ENCODE data around the gene RPS6KC1.
A peak's percentile ranks its signal among the peaks of the same experiment; 100 is the strongest.

RPS6KC1 gene

DNA sequence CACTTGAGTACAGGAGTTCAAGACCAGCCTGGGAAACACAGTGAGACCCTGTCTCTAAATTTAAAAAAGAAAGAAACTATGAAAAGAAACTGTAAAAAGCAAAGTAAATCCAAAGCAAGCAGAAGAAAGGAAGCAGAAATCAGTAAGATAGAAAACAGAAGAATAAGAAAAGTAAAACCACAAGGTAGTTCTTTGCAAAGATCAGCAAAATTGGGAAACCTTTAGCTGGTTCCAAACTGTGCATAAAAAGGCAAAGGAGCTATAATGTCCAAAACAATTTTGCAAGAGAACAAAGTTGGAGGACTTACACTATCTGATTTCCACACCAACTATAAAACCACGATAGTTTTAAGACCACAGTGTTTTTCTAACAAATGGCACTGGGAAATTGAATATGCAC lies 218.8 kb downstream of the RPS6KC1 start:
- TF ChIP-seq, protein P1, sequence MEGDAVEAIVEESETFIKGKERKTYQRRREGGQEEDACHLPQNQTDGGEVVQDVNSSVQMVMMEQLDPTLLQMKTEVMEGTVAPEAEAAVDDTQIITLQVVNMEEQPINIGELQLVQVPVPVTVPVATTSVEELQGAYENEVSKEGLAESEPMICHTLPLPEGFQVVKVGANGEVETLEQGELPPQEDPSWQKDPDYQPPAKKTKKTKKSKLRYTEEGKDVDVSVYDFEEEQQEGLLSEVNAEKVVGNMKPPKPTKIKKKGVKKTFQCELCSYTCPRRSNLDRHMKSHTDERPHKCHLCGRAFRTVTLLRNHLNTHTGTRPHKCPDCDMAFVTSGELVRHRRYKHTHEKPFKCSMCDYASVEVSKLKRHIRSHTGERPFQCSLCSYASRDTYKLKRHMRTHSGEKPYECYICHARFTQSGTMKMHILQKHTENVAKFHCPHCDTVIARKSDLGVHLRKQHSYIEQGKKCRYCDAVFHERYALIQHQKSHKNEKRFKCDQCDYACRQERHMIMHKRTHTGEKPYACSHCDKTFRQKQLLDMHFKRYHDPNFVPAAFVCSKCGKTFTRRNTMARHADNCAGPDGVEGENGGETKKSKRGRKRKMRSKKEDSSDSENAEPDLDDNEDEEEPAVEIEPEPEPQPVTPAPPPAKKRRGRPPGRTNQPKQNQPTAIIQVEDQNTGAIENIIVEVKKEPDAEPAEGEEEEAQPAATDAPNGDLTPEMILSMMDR (IDR thresholded peaks at IDR 0.05; ENCODE audit: insufficient read depth, low read depth, low read length, missing control alignments): no peak
- no peak overlapping the region for H3K4me3 ChIP-seq (ENCODE audit: low read depth, low read length)
- no peak for DNase-seq (ENCODE audit: low read depth)

DNA sequence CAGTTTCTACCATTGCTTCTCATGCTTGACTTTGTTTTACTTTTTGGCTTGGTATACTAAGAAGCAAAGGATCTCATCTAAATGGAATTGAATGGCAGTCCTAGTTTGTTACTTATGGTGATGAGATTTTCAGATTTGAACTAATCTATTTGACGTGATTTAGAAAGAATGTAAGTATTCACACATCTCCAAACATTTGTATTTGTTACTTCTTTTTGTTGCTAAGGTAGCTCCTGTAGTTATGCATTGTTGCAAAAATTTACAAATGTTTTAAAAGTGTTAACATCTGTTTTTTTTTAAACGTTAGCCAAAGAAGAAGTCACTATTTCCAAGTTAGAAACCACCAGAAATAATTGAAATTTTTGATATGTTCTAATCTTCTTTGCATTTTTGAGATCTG lies 222.5 kb downstream of the RPS6KC1 start:
- TF ChIP-seq, protein P1 (IDR thresholded peaks at IDR 0.05; ENCODE audit: insufficient read depth, low read depth, low read length, missing control alignments): no peak
- H3K4me3 ChIP-seq (ENCODE audit: low read depth, low read length): no peak overlapping the region
- DNase-seq (ENCODE audit: low read depth): no peak

DNA sequence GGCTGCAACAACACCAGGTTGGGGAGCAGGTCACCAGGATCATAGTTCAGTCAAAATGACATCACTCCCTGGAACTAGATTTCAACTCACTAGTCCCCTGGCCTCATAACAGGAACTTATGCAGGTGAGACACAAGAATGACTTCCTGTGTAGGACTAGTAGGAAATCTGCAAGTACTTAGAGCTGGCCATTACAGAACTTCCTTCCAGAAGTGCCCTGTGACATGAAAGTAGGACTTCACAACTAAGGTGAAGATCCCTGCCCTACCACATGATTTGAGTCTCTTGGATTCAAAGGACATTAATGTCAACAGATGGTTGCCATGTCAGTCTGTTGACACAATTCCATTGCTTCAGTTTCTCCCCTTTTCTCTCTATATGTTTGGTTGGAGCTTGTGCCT lies 223.1 kb downstream of the RPS6KC1 start:
- H3K4me3 ChIP-seq (ENCODE audit: low read depth, low read length): no peak overlapping the region
- TF ChIP-seq, protein P1 (IDR thresholded peaks at IDR 0.05; ENCODE audit: insufficient read depth, low read depth, low read length, missing control alignments): no peak
- peak; percentile 11 for DNase-seq (ENCODE audit: low read depth)

DNA sequence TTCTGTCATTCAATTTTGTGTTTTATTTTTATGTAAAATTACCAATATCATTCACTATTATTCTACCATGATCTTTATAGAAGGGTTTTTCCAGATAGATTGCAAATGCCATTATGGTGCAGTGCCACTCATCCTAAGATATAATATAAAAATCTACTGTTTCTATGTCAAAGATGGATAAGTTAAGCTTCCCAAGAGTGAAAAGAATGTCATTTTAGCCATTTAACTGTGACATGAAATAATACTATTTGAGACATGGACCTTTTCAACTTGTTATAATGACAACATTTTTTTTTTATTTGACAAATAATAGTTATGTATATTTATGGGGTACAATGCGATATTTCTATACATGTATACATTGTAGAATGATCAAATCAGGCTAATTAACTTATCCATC lies 224.3 kb downstream of the RPS6KC1 start:
- TF ChIP-seq, protein P1 (IDR thresholded peaks at IDR 0.05; ENCODE audit: insufficient read depth, low read depth, low read length, missing control alignments): no peak
- no peak for DNase-seq (ENCODE audit: low read depth)
- H3K4me3 ChIP-seq (ENCODE audit: low read depth, low read length): no peak overlapping the region

DNA sequence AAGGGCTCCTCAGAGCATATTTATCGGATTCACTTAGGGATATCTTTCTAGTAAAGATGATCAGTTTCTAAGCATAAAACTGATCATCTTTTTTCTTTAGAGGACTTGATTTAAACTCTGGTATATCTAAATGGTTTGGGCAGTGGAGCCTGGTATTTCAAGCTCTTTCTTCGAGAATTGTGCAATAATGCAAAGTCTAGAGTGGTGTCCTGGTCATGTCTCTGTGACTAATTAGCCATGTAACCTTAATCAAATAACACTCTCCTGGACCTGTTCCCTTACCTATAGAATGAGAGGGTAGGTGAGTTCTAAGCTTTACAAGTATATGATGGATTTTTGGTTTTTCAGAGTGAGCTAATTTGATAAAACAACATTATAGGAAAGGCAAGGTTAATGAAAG lies 225.2 kb downstream of the RPS6KC1 start:
- no peak for DNase-seq (ENCODE audit: low read depth)
- TF ChIP-seq, protein P1 (IDR thresholded peaks at IDR 0.05; ENCODE audit: insufficient read depth, low read depth, low read length, missing control alignments): no peak
- H3K4me3 ChIP-seq (ENCODE audit: low read depth, low read length): no peak overlapping the region

DNA sequence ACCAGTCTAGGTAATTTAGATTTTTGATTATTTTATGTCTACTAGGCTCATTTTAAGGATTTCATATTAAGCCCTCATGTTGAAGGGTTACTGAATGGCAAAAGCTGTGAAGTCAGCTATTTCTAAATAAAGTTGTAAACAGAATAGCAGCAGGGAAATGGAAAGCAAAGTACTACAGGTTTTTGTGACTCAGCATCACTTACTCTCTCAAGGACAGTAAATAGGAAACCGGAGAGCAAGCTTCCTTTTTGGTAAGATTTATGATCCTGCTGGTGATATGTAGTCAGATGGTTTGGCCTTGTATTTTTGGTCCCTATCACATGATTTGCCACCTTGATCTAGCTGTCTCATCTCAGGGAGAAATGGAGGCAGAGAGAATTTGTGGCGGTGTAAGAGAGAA lies 226.0 kb downstream of the RPS6KC1 start:
- TF ChIP-seq, protein P1 (IDR thresholded peaks at IDR 0.05; ENCODE audit: insufficient read depth, low read depth, low read length, missing control alignments): no peak
- DNase-seq (ENCODE audit: low read depth): no peak
- no peak overlapping the region for H3K4me3 ChIP-seq (ENCODE audit: low read depth, low read length)

DNA sequence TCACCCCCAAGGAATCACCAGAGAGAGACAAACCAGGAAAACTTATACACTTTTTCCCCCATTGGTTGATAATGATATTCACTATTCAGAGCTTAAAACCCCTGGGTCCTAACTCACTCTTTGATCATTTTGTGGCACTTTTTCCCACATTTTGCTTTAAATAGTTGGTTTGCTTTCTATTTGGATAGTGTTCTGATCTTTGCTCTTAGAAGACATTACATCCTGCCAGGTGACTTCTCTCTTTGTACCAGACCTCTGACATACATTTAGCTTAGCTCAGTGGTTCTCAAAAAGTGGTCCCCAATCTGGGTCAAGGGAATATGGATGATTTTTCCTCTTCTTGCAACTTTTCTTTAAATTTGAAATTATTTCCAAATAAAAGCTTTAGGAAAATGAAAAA lies 228.4 kb downstream of the RPS6KC1 start:
- TF ChIP-seq, protein P1 (IDR thresholded peaks at IDR 0.05; ENCODE audit: insufficient read depth, low read depth, low read length, missing control alignments): no peak
- DNase-seq (ENCODE audit: low read depth): no peak
- H3K4me3 ChIP-seq (ENCODE audit: low read depth, low read length): no peak overlapping the region

Data from GM12865 (cell line).